NOMO-1 treated with DMSO at 0.1 percent for 48 hours (cell line): Measurements from ENCODE around the gene ERC2.
A peak's percentile ranks its signal among the peaks of the same experiment; 100 is the strongest.

Experiments
- DNase-seq: peaks from one replicate; lab custom pipeline; 2025; ENCODE audit not compliant: unreplicated experiment; lab: John Stamatoyannopoulos, UW

The ERC2 gene

DNA sequence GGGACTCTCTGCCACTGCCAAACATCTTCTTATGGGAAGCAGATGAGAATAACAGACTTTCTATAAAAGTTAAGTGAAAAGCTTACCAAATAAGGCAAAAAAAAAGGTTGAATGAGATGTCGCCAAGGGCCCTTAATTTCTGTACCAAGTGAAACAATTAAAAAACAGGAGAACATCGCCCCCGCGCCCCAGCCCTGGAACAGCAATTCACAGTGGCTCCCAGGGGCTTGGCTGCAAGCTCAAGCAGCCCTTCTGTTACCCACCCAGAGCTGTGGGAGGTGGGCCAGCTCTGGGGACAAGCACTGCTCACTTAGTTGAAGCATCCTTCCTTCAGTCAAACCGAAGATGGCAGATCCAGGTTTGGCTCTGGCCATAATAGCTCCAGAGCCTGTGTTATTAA is 208.0 kb downstream of the ERC2 start:
- DNase-seq = no peak

DNA sequence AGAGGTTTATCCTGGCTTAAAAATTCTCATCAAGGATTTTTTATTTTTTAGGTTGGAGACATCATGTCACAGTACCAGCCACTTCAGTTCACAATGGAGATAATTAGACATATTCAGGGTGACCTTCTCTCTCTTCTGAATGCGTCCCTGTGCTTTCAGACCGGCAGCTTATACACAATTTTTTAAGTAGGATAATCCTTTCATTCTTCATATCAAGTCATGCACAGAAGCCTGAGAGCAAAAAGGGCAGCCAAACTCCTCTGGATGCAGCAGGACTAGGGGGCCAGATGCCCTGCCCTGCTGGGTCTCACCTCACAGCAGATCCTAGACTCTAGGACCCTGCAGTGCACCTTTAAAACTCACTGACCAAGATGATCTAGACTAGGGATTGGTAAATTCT is 210.4 kb downstream of the ERC2 start:
- DNase-seq = no peak

DNA sequence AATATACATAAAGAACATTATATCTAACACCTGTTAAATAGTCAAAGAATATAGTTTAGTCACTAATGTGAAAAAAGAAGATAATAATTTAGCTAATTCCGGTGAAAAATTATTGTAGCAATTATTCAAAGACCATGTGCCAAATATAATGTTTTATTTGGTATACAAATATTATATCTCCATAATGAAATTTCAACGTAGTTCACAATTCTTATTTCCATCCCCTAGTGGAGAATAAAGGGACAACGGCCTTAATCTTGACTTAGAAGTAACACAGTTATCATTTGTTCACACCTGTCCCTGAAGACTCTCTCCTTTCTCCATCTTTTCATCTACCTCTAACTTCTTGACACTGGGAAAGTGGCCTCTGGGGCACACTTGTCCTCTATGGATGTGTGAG is 213.4 kb downstream of the ERC2 start:
- DNase-seq = no peak

DNA sequence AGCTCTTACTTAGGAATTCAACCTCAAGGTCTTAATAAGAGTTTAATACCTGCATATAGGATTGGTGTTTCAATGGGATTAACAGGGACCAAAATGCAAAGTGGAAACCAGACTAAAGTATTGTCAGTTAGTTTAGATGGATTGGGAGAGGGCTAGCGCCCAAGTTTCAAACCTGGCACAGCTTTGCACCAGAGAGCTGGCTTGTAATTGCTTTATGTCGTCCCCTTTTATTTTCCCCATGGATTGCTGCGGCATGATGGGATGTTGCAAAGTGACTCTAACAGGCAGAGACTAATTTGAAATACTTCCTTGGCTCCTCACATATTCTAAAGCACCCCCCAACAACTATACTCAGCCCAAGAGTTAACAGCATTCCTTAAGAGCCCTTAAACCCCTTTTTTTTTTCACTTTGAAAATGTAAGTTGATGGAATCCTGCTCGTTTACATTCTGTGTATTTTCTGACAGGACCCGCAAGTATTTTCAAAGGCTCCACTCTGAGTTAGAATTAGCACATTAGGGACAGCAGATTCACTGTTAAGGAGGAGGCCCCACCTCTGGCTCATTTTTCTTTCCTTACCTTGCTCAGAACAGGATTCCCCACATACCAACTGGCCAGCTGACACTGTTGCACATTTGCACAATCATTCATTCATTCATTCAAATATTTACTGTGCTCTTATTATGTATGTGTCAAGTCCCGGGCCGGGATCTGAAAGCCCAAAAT is 214.2 kb downstream of the ERC2 start:
- no peak for DNase-seq

DNA sequence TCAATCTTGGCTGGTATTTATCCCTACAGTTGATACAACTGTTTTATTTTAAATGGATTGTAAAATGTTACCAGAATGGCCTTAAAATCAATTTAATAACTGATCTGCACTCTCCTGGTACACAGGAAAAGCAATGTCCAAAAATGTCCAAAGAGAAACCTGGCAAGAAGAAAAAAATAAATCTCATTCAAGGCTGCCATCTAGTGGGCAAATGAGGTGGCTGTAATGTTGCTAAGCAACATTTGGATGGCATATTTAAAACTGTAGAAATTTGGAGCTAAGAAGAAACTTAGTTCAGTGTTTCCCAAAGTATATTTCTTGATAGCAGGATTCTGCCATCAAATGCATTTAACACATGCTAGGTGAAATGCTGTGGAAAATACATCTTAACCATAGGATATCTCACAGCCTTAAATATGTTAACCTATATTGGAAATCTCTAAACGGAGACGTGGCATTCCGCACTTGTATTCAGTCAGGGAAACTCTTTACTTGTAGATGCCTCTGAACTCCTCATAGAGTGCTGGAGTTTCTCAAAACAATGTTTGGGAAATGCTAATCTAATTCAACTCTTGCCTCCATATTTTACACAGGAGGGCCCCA is 216.8 kb downstream of the ERC2 start:
- peak; percentile 47 for DNase-seq

DNA sequence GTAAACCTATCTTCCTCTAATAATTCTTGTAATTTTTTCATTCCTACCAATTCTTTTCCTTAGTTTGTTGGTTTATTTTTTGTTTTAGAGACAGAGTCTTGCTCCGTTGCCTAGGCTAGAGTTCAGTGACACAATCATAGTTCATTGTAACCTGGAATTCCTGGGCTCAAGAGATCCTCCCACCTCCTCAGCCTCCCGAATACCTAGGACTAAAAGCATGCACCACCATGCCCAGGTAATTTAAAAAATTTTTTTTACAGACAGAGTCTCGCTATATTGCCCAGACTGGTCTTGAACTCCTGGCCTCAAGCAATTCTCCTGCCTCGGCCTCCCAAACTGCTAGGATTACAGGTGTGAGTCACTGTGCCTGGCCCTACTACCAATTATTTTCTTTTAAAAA is 220.2 kb downstream of the ERC2 start:
- DNase-seq = no peak

DNA sequence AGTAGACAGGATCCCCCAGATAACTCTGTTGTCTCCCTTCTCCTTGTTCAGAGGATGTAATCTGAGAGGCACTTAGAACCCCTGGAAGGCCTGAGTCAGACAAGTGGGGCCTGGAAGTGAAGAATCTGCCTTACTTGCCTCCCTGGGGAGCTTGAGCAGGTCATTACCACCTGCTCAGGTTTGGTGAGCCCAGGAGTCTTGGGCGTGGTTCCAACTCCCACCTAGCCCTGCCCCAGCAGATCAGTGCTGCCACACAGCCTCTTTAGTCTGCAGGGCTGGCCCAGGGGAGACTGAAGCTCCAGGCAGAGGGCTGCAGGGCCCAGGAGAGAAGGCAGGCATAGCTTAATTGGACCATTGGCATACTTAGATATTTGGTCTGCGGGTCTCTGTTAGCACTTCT is 230.0 kb downstream of the ERC2 start:
- DNase-seq = no peak

- no peak for DNase-seq
These were observed 234.5 kb downstream of the ERC2 start for GRCh38 chr3:56233742-56234141.

DNA sequence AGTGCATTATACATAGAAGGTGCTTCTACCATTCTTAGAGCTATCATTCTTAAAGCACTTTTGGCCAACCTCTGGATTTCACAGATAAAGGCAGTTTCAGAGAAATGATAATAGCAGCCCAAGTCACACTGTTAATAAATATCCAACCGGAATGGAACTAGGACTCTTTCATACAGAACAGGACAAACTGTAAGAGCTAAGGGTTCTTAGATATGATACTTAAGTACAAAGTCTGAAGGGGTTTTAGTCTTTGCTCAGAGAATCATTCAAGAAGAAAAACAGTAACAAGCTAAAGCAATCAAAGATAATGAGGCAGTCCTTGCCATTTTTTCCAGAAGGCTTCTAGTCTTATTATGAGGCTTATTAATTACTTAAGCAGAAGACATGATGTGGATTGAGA is 239.0 kb downstream of the ERC2 start:
- DNase-seq = no peak

GRCh38 chr3:56222866-56223265 is 245.4 kb downstream of the ERC2 start:
- no peak for DNase-seq

DNA sequence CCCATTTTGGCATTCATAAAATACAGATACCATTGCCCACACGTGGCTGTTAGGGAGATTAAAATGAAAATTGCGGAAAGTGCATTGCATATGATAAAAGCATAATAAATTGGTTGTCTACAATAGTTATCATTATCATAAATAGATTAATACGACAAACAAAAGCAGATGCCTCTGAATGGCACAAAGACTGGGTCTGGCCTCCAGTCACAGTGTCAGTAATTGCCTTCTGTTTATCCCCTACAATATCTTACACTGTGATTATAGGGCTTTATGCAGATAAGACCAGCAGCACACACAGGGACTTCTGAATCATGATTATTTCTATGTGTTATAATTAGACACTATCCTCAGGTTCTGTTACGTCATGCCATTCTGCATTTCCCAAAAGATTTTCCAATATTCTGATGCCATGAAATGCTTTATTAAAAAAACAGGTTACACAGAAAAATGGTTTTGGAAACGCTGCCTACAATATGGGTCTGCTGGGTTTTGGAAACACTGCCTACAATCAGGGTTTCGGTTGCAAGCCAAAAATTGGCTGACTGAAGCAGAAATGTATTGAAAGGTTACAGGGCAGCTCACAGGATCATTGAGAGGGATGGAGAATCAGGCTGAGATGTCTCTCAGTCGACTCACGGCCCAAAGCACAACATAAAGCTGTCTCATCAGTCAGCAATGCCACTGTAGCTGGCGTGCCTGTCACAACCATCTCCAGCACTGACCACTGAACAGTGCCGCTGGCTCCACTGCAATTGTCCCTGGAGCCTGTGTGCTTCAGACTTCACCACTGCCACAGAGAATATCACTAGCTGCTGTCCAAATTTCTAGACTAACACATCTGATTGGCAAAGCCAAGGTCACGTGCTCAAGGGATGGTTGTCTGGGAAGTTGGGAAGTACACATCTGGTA is 248.1 kb downstream of the ERC2 start:
- no peak for DNase-seq

- DNase-seq = no peak
These were observed 258.1 kb downstream of the ERC2 start for GRCh38 chr3:56209982-56210751.

- DNase-seq = no peak
These were observed 260.3 kb downstream of the ERC2 start for GRCh38 chr3:56207922-56208321.

- no peak for DNase-seq
These were observed 262.9 kb downstream of the ERC2 start for GRCh38 chr3:56205406-56205805.

DNA sequence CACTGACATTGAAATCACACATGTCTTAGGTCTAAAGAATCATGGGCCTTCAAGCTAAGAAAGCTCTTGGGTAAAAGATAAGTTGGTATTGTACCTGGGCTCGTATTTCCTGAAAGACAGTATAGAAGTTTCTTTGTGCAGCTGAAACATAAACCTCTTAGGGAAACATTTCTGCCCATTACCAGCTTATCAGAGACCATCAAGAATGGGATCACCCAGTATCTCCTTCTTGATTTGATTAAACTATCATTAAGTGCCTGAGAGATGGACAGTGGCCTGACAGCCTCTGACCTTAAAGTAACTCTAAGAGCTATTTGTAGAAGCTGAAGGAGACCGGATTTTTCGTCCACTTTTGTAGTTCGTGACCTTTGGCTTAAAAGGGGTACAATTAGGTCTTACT is 265.3 kb downstream of the ERC2 start:
- no peak for DNase-seq

GRCh38 chr3:56201407-56201806 is 266.9 kb downstream of the ERC2 start:
- no peak for DNase-seq

- DNase-seq = no peak
These were observed 268.0 kb downstream of the ERC2 start for GRCh38 chr3:56200251-56200650.

DNA sequence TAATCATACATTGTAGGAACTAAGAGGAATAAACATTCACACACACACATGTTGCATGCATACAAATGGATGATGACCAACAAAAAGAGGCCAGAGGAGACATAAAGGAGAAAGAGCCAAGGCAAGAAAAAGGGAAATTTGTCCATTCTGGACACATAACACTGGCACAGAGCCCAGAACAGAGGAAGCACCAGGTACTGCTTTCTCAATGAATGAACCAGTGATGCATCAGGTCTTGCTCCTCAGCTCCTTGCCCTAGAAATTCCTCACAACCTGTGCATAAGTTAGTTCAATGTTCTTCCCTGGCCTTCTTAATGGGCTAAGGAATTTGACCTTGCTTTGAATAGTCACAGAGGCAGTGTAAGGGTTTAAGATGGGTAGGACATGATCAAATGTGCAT is 270.3 kb downstream of the ERC2 start:
- no peak for DNase-seq

GRCh38 chr3:56197259-56197965 is 270.9 kb downstream of the ERC2 start:
- DNase-seq = peak; percentile 2

DNA sequence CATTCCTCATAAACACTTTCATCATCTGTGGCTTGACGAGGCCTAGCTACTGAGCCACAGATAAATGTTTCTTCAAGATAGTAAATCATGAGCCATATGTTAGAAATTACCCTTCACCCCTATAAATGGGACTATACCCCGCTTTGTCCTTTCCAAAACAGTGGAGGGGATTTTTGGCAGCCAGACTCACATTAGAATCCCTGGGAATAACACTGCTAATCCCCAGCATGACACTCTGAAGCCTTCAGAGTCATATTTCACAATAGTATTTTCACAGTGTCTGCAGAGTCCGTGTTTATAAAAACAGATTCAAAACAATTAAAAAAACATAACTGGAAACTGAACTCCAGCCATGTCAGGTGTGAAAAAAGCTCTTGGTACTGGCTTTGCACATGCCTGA is 271.6 kb downstream of the ERC2 start:
- no peak for DNase-seq

- no peak for DNase-seq
These were observed 274.7 kb downstream of the ERC2 start for GRCh38 chr3:56193519-56193918.
